Activated CD8-positive, alpha-beta memory T cell treated with anti-CD3 and anti-CD28 coated beads, Interleukin-2, amount 10 ng/mL, durations not matched to agents 7 days and 5 days (primary cell): ENCODE data around the gene HOMEZ. TPM values are rescaled to one million over a fixed set of nuclear protein-coding genes. Genes with fewer than 3 reads are reported as not detected.

Experiments
- ATAC-seq: fragments of 150-1000 bp; cut with Tn5 transposase; one replicate; pipeline ENCODE4 v1.10.0; 2021; ENCODE audit warnings: moderate library complexity
- CTCF ChIA-PET: fragments of 350-600 bp; sonication (Branson Sonifier 250); formaldehyde crosslinking; loops from one replicate; lab custom pipeline; 2021; ENCODE audit warnings: antibody characterized with exemption; lab: Charles Lee
- DNase-seq: peaks from one replicate; pipeline ENCODE4 v3.0.0-alpha.2; 2020
- H3K27ac Mint-ChIP-seq: one replicate; pipeline ENCODE4 v1.8.0; 2021; ENCODE audit warnings: mild to moderate bottlenecking, mixed read lengths
- H3K27me3 Mint-ChIP-seq: one replicate; pipeline ENCODE4 v1.8.0; 2021; ENCODE audit warnings: mixed read lengths
- H3K36me3 Mint-ChIP-seq: one replicate; pipeline ENCODE4 v1.8.0; 2021; ENCODE audit warnings: mild to moderate bottlenecking, mixed read lengths
- H3K4me1 Mint-ChIP-seq: one replicate; pipeline ENCODE4 v1.8.0; 2021; ENCODE audit warnings: mixed read lengths
- H3K4me3 Mint-ChIP-seq: one replicate; pipeline ENCODE4 v1.8.0; 2021; ENCODE audit warnings: mild to moderate bottlenecking, moderate library complexity, mixed read lengths
- H3K9me3 Mint-ChIP-seq: one replicate; pipeline ENCODE4 v1.8.0; 2022; ENCODE audit warnings: low read depth, mixed read lengths
- total RNA-seq, 2 experiments: library from RNA; stranded (reverse); gene quantifications; one replicate each; pipeline ENCODE4 v1.2.3, GENCODE V29; 2021

The HOMEZ gene
- total RNA-seq, 2 experiments from 2014 or later: 11.4 to 12.4 TPM

- Mint-ChIP-seq H3K4me1 (peaks cover 32% of the 10 kb centered on the region), H3K27me3 (no peaks in the 10 kb centered on the region), H3K27ac (peak within 1 kb of the TSS; percentile 94), H3K9me3 (no peaks in the 10 kb centered on the region), H3K4me3 (peak within 1 kb of the TSS; percentile 91), H3K36me3 (peaks cover 32% of the 10 kb centered on the region)
- CTCF ChIA-PET: interaction anchor here (0.8 to 10.7 kb wide), 19 partner anchors 14 to 327 kb away, joined by 3 to 119 read pairs (median 4); partner anchors contain the start of genes ACIN1, BCL2L2, C14orf119 and HOMEZ
- DNase-seq (peak; percentile 100), ATAC-seq (peak; percentile 90)
Observed at GRCh38 chr14:23320584-23321571, 34.9 kb upstream of the HOMEZ start, which contains the start of gene PABPN1. PABPN1 (plus strand) TSS chr14:23321457; CDS start chr14:23321470, 13 bp downstream.

GRCh38 chr14:23319746-23320583 lies 34.0 kb upstream of the HOMEZ start:
- DNase-seq: no peak
- H3K36me3 Mint-ChIP-seq: peaks cover 26% of the 10 kb centered on the region

GRCh38 chr14:23316300-23316699 lies 30.4 kb upstream of the HOMEZ start:
- H3K36me3 Mint-ChIP-seq: peaks cover 3% of the 10 kb centered on the region
- H3K4me3 Mint-ChIP-seq: no peak overlapping the region
- H3K27ac Mint-ChIP-seq: no peak overlapping the region
- peaks cover 3% of the 10 kb centered on the region for H3K27me3 Mint-ChIP-seq
- H3K9me3 Mint-ChIP-seq: no peaks in the 10 kb centered on the region
- ATAC-seq (no peak), DNase-seq (no peak)
- H3K4me1 Mint-ChIP-seq: peaks cover 13% of the 10 kb centered on the region
- CTCF ChIA-PET: no interaction called here

More at GRCh38 chr14:23319746-23320583, 34.0 kb upstream of the HOMEZ start:
- no peaks in the 10 kb centered on the region for H3K27me3 Mint-ChIP-seq
- H3K4me1 Mint-ChIP-seq: peaks cover 32% of the 10 kb centered on the region
- peak overlapping the region; percentile 91 for H3K4me3 Mint-ChIP-seq
- peak overlapping the region; percentile 94 for H3K27ac Mint-ChIP-seq
- CTCF ChIA-PET: interaction anchor here (0.9 to 10.7 kb wide), 15 partner anchors 9 to 251 kb away, joined by 3 to 119 read pairs (median 5); partner anchors contain the start of genes ACIN1, BCL2L2, C14orf119 and HOMEZ
- H3K9me3 Mint-ChIP-seq: no peaks in the 10 kb centered on the region
- no peak for ATAC-seq

GRCh38 chr14:23310546-23310945 lies 24.6 kb upstream of the HOMEZ start:
- Mint-ChIP-seq H3K9me3 (no peaks in the 10 kb centered on the region), H3K36me3 (no peaks in the 10 kb centered on the region), H3K27me3 (peaks cover 16% of the 10 kb centered on the region), H3K4me1 (peaks cover 12% of the 10 kb centered on the region), H3K4me3 (no peak overlapping the region), H3K27ac (no peak overlapping the region)
- DNase-seq (no peak), ATAC-seq (no peak)
- CTCF ChIA-PET: interaction anchor here (1.1 kb wide), 1 partner anchor 8 kb away, joined by 4 read pairs; no protein-coding TSS in a partner anchor

- CTCF ChIA-PET: no interaction called here
- Mint-ChIP-seq H3K27ac (no peak overlapping the region), H3K27me3 (peaks cover 21% of the 10 kb centered on the region), H3K4me3 (no peak overlapping the region), H3K4me1 (peaks cover 12% of the 10 kb centered on the region), H3K36me3 (no peaks in the 10 kb centered on the region), H3K9me3 (no peaks in the 10 kb centered on the region)
- ATAC-seq (no peak), DNase-seq (peak; percentile 32)
Observed at GRCh38 chr14:23308721-23309445, 23.0 kb upstream of the HOMEZ start.

GRCh38 chr14:23307687-23308644 lies 22.0 kb upstream of the HOMEZ start:
- H3K4me1 Mint-ChIP-seq: peaks cover 16% of the 10 kb centered on the region
- no peaks in the 10 kb centered on the region for H3K36me3 Mint-ChIP-seq
- DNase-seq (peak; percentile 38), ATAC-seq (no peak)
- CTCF ChIA-PET: interaction anchor here (0.6 to 1.8 kb wide), 4 partner anchors 12 to 187 kb away, joined by 3 to 4 read pairs (median 3); partner anchors contain the start of gene PABPN1
- H3K27ac Mint-ChIP-seq: no peak overlapping the region
- H3K27me3 Mint-ChIP-seq: peaks cover 21% of the 10 kb centered on the region
- H3K4me3 Mint-ChIP-seq: no peak overlapping the region
- no peaks in the 10 kb centered on the region for H3K9me3 Mint-ChIP-seq

GRCh38 chr14:23307146-23307530 lies 21.2 kb upstream of the HOMEZ start:
- peak overlapping the region; percentile 59 for H3K4me3 Mint-ChIP-seq
- DNase-seq: no peak
- H3K9me3 Mint-ChIP-seq: no peaks in the 10 kb centered on the region
- ATAC-seq: no peak
- H3K4me1 Mint-ChIP-seq: peaks cover 16% of the 10 kb centered on the region
- H3K36me3 Mint-ChIP-seq: peaks cover 2% of the 10 kb centered on the region
- H3K27ac Mint-ChIP-seq: peak overlapping the region; percentile 46
- CTCF ChIA-PET: interaction anchor here (0.6 to 1.8 kb wide), 4 partner anchors 14 to 186 kb away, joined by 3 to 4 read pairs (median 3); partner anchors contain the start of gene PABPN1
- peaks cover 18% of the 10 kb centered on the region for H3K27me3 Mint-ChIP-seq

- peak within 1 kb of the TSS; percentile 46 for H3K27ac Mint-ChIP-seq
- CTCF ChIA-PET: interaction anchor here (0.6 to 8.9 kb wide), 4 partner anchors 14 to 186 kb away, joined by 3 to 119 read pairs (median 4); partner anchors contain the start of gene PABPN1
- H3K4me3 Mint-ChIP-seq: peak within 1 kb of the TSS; percentile 59
- H3K4me1 Mint-ChIP-seq: peaks cover 16% of the 10 kb centered on the region
- DNase-seq: peak; percentile 61
- no peak for ATAC-seq
- no peaks in the 10 kb centered on the region for H3K9me3 Mint-ChIP-seq
- peaks cover 18% of the 10 kb centered on the region for H3K27me3 Mint-ChIP-seq
- peaks cover 2% of the 10 kb centered on the region for H3K36me3 Mint-ChIP-seq
Observed at GRCh38 chr14:23306412-23307145, 20.6 kb upstream of the HOMEZ start, which contains the start of gene BCL2L2. BCL2L2 (plus strand) TSS chr14:23306833; CDS start chr14:23307768, 935 bp downstream.

- H3K9me3 Mint-ChIP-seq: no peaks in the 10 kb centered on the region
- ATAC-seq (peak; percentile 46), DNase-seq (peak; percentile 90)
- H3K4me1 Mint-ChIP-seq: peaks cover 26% of the 10 kb centered on the region
- H3K27ac Mint-ChIP-seq: peak within 1 kb of the TSS; percentile 97
- peaks cover 16% of the 10 kb centered on the region for H3K36me3 Mint-ChIP-seq
- peaks cover 18% of the 10 kb centered on the region for H3K27me3 Mint-ChIP-seq
- CTCF ChIA-PET: interaction anchor here (0.6 to 8.9 kb wide), 13 partner anchors 10 to 295 kb away, joined by 3 to 119 read pairs (median 4); partner anchors contain the start of genes HOMEZ and PABPN1
- H3K4me3 Mint-ChIP-seq: peak within 1 kb of the TSS; percentile 96
Observed at GRCh38 chr14:23302290-23303225, 16.6 kb upstream of the HOMEZ start, which contains the start of gene PPP1R3E. PPP1R3E (minus strand) TSS chr14:23302859; CDS start chr14:23302576, 283 bp downstream.

- CTCF ChIA-PET: interaction anchor here (1.0 to 8.9 kb wide), 11 partner anchors 10 to 244 kb away, joined by 3 to 119 read pairs (median 5); partner anchors contain the start of genes HOMEZ and PABPN1
- peak; percentile 25 for ATAC-seq
- peak overlapping the region; percentile 96 for H3K4me3 Mint-ChIP-seq
- peaks cover 18% of the 10 kb centered on the region for H3K36me3 Mint-ChIP-seq
- peaks cover 25% of the 10 kb centered on the region for H3K4me1 Mint-ChIP-seq
- H3K27me3 Mint-ChIP-seq: peaks cover 12% of the 10 kb centered on the region
- no peaks in the 10 kb centered on the region for H3K9me3 Mint-ChIP-seq
- peak overlapping the region; percentile 92 for H3K27ac Mint-ChIP-seq
- DNase-seq: no peak
Observed at GRCh38 chr14:23301969-23302289, 16.0 kb upstream of the HOMEZ start.
